T follicular helper cell (primary cell): ENCODE measurements around the gene SLC7A7.
"Not testable (repeated sequence)": the region's sequence is repeated elsewhere in the genome, so short reads cannot be mapped to it uniquely, and the experiment has no call there.

Experiments used
- DNase-seq: peaks from one replicate; pipeline ENCODE4 v3.0.0-alpha.2; 2020; ENCODE audit warnings: low read depth

The SLC7A7 gene

GRCh38 chr14:22843123-22843925, 28.1 kb upstream of the SLC7A7 start:
- no peak for DNase-seq

- DNase-seq, result no peak
These were observed 27.2 kb upstream of the SLC7A7 start for GRCh38 chr14:22842211-22843122.

- DNase-seq, result no peak
These were observed 26.5 kb upstream of the SLC7A7 start for GRCh38 chr14:22841769-22842168.

- no peak for DNase-seq
These were observed 26.1 kb upstream of the SLC7A7 start for GRCh38 chr14:22841311-22841710.

DNA sequence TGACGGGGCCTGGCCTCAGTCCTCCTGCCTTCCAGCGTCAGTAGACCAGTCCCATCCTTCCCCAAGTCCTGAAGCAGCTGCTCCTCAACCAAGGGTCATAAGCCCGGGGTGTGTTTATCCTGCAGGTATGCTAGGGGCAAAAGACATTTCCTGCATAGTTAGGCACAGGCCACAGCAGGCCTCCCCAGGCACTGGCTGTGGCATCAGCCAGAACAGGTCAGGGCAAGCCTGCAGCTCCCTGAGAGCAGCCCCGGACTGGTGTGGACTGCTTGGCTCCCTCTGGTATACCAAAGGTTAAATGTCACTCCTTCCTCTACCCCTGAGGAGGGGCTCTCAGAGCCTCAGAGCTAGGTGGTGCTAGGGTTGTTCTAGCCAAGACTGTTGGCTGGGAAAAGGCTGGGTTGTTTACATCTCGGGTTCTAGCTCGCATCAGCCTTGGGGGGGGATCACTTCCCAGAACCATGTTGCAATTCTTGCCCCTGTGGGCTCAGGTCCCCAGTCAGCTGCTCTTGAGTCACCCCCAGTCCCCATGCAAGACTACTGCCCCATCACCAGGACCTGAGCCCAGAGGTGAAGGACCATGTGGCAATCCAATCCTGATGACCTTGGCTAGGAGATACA, 24.0 kb upstream of the SLC7A7 start:
- no peak for DNase-seq

- no peak for DNase-seq
These were observed 23.4 kb upstream of the SLC7A7 start for GRCh38 chr14:22838631-22839041.

DNA sequence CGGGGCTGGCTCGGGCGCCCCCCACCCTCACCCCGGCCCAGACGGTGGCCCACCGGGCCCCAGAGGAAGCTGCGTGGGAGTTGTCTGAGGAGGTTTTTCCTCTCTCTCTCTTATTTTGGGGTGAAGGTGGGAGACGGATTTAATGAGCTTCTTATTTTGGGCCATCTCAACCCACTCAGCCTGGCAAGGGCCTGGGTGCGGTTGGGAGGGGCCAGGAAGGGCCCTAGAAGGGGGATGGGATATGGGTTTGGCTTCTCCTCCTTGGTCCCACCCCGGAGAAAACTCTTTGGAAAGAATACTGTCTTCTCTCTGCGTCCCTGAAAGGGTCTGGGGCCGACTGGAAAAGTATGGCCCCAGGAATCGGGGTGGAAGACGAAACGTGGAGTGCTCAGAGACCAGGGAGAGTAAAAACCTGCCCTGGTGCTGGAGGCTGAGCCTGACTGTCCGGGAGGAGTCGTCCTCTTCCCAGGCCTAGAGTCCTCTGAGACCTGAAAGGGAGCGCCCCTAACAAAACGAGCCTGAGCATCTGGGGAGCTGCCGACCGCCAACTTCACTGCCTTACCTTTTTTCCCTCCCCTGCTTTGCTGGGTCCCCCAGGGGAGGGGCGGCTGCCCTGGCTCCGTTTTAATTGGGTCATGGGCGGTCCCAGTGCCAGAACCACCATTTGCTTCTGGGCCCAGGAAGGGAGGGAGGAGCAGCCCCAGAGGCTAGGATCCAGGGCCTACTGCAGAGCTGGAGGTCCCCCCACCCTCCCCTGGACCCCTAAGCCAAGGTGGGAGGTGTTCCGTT, 22.7 kb upstream of the SLC7A7 start:
- no peak for DNase-seq

GRCh38 chr14:22837114-22837749, 22.0 kb upstream of the SLC7A7 start:
- DNase-seq, result no peak

DNA sequence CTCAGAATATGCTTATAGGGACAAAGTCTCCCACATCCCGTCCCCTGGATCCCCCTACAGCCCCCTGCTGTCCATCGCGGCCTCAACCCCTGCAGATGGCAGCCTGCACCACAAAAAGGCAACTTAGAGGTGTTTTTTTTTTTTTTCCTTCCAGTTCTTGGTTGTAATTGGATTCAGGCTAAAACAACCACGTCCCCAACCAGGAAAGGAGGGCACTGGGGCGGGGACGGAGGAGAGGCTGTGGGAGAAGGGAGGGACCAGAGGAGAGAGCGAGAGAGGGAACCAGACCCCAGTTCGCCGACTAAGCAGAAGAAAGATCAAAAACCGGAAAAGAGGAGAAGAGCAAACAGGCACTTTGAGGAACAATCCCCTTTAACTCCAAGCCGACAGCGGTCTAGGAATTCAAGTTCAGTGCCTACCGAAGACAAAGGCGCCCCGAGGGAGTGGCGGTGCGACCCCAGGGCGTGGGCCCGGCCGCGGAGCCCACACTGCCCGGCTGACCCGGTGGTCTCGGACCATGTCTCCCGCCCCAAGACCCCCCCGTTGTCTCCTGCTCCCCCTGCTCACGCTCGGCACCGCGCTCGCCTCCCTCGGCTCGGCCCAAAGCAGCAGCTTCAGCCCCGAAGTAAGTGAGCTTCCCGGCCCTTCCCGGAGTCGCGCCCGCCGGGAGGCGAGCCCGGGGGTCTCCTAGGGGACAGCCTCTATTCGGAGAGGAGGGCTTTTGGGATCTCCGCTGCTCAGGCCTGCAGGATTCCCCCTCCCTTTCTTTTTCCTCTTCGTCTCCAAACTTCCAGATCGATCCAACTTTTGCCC, 21.3 kb upstream of the SLC7A7 start, which contains the start of gene MMP14:
TSS of gene MMP14 (plus strand) at position 285 of the 813 bp plus-strand sequence. CDS start at position 518, 233 bp downstream.
- DNase-seq, result no peak

- DNase-seq, result no peak
These were observed 20.3 kb upstream of the SLC7A7 start for GRCh38 chr14:22835505-22835904.

GRCh38 chr14:22830443-22831010, 15.3 kb upstream of the SLC7A7 start:
- no peak for DNase-seq

DNA sequence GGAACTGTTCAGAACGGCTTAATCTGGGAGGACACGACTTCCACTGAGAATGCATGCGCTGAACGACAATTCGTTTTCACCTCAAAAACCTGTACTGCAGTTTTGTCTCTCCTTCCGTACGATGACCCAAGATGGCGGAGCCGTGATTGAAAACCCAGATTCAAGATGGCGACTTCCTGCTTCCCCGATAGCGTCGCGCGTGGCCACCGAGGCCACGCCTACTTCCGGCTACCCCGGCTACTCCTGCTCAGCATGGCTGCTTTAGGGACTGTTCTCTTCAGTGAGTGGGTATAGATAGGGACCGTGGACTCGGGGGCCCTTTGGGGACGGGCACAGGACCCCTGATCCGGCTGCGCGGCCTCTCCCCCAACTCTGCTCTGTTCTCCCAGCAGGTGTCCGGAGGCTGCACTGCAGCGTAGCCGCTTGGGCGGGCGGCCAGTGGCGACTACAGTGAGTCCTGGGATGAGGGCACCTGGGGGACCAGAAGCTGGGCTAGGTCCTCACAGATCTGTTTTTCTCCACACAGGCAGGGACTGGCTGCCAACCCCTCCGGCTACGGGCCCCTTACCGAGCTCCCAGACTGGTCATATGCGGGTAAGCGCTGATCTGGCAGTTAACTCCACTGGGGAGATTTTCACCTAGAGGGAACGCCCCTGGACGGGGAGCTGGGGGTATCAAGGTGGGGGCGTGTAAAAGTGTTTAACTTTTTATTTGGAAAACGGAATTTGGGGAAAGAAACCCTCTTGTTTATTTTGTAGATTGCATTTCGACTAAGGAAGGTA, 14.6 kb upstream of the SLC7A7 start, which contains the start of gene MRPL52:
TSS of gene MRPL52 (plus strand) at position 227 of the 782 bp plus-strand sequence. CDS start at position 253, 26 bp downstream.
- peak; percentile 83 for DNase-seq

DNA sequence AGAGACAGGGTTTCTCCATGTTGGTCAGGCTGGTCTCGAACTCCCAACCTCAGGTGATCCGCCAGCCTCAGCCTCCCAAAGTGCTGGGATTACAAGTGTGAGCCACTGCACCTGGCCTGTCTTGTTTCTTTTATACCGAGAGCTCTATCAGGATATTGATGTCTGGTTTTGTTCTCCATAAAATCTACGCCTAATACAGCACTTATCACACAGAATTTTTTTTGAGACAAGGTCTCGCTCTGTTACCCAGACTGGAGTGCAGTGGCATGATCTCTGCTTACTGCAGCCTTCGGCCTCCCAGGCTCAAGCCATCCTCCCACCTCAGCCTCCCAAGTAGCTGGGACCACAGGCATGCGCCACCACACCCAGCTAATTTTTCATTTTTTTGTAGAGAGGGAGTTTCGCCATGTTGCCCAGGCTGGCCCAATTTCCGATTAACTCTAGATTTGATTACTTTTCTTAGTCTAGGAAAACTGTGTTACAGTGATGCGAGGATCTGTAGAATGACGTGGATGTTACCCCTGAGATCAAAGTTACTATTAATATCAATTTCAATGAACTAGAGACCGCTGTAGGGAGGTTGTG, 13.9 kb upstream of the SLC7A7 start:
- not testable (repeated sequence) for DNase-seq

DNA sequence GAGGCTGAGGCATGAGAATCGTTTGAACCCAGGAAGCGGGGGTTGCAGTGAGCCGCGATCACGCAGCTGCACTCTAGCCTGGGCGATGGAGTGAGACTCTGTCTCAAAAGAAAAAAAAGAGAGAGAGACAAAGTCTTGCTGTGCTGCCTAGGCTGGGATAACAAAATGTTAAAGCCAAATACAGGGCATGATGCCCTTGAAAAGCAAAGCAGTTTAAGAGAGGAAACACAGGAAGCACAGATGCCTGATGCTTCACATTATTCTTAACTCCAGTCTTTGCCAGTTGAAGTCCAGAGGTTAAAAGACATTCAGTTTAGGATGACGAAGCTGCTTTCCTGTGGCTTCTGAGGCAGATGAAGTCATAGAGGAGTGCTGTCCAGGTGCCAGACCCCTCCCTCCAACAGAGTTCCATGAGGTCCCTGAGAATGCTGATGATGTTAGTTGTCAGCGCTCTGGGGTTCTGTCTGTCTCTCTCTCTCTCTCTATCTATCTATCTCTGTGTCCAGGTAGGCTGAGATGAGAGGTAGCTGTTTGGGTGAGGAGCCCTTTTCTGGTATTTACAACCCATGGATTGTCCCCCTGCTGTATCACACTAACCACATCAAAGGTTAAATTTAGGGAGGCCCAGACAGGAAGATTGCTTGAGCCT, 9.6 kb upstream of the SLC7A7 start:
- DNase-seq, result no peak

- peak; percentile 55 for DNase-seq
These were observed 7.4 kb upstream of the SLC7A7 start for GRCh38 chr14:22822571-22823098.

GRCh38 chr14:22822016-22822570, 6.9 kb upstream of the SLC7A7 start:
- no peak for DNase-seq
